DOHH2 (cell line): ENCODE results near the gene LAT.

Source experiments
- EZH2phosphoT487 ChIP-seq: fragments of 200-600 bp; sonication (generic); IDR thresholded peaks from 2 replicates; pipeline ENCODE4 v1.6.1; 2017; ENCODE audit warnings: borderline replicate concordance, mild to moderate bottlenecking, antibody characterized with exemption, low read length, moderate library complexity, mixed read lengths
- TF ChIP-seq, protein P1 (sequence below): fragments of 200-600 bp; sonication (generic); IDR thresholded peaks from one replicate; pipeline ENCODE4 v1.5.1; 2014; ENCODE audit warnings: antibody characterized with exemption, mild to moderate bottlenecking, low read depth, low read length; ENCODE audit not compliant: poor library complexity, severe bottlenecking

DNA sequence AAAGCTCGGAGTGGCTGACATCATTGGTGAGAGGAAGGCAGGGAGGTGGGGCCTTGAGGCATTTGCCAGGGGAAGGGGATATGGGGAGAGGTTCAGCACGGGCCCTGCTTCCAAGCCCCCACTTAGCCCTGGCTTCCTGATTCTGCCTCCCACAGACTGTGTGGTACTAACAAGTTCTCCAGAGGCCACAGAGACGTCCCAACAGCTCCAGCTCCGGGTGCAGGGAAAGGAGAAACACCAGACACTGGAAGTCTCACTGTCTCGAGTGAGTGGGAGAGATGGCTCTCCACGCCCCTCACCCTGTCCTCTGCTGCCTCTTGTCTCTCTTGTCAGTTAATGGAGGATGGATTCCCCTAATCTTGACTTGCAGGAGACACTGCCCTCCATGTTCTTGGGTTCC is 26.0 kb upstream of the LAT start:
- TF ChIP-seq, protein P1, sequence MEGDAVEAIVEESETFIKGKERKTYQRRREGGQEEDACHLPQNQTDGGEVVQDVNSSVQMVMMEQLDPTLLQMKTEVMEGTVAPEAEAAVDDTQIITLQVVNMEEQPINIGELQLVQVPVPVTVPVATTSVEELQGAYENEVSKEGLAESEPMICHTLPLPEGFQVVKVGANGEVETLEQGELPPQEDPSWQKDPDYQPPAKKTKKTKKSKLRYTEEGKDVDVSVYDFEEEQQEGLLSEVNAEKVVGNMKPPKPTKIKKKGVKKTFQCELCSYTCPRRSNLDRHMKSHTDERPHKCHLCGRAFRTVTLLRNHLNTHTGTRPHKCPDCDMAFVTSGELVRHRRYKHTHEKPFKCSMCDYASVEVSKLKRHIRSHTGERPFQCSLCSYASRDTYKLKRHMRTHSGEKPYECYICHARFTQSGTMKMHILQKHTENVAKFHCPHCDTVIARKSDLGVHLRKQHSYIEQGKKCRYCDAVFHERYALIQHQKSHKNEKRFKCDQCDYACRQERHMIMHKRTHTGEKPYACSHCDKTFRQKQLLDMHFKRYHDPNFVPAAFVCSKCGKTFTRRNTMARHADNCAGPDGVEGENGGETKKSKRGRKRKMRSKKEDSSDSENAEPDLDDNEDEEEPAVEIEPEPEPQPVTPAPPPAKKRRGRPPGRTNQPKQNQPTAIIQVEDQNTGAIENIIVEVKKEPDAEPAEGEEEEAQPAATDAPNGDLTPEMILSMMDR: no peak
- TF ChIP-seq EZH2phosphoT487: no peak
